Measurements from ENCODE around the gene WASF3.
"Not testable (repeated sequence)": the region's sequence is repeated elsewhere in the genome, so short reads cannot be mapped to it uniquely, and the experiment has no call there.

GRCh38 chr13:26635634-26636033, 78.2 kb downstream of the WASF3 start:
- not testable (repeated sequence) for TF ChIP-seq CTCF (IDR thresholded peaks at IDR 0.05; ENCODE audit: low read length); EZH2 (IDR thresholded peaks at IDR 0.05; ENCODE audit: borderline replicate concordance, low read length)
